ENCODE results near the gene FLNA. TPM values are rescaled to one million over a fixed set of nuclear protein-coding genes. Genes with fewer than 3 reads are reported as not detected.

FLNA gene
- total and polyA plus RNA-seq, 2 donors (not counting 3 experiments of a cell fraction or from before 2014, with no cell fraction given), result 658 to 1,474 TPM

DNA sequence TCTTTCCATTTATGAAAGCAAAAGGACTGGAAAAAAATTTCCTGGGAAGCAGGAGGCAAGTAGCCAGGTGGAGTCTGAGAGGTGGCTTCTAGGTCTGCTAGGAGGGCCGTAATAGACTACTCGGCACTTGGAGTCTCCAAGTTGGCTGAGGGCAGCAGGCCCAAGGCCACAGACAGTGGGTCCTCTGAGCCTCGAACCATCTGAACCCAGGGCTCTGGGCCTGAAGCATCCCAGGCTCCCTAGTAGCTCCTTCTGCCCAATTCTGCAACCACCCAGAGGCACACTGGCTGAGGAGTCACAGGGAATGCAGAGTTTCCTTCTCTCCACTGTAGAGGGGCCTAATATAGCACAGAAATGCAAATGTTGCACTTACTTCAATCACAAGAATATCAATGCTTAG is 59.0 kb downstream of the FLNA start:
- Histone ChIP-seq H3K36me3 (ENCODE audit: control insufficient read depth in 2 of 2, extremely low read depth in 1 of 2, insufficient read depth in 2 of 2, low read length in 2 of 2) (no peaks in the 10 kb centered on the region), H3K9me3 (replicated peaks; ENCODE audit: control insufficient read depth, insufficient read depth, low read length) (no peaks in the 10 kb centered on the region), H3K4me3 (replicated peaks in 1 of 3; ENCODE audit: insufficient read depth in 1 of 3, low read depth in 1 of 3, low read length in 3 of 3) (no peak overlapping the region), H3K9ac (replicated peaks; ENCODE audit: extremely low read depth, insufficient read depth, low read length) (no peak overlapping the region), H3K9me1 (replicated peaks; ENCODE audit: control insufficient read depth, extremely low read depth, insufficient read depth, low read length) (no peaks in the 10 kb centered on the region), H4K20me1 (replicated peaks; ENCODE audit: control insufficient read depth, extremely low read depth, insufficient read depth, low read length) (no peaks in the 10 kb centered on the region), H3K79me2 (ENCODE audit: control insufficient read depth, insufficient read depth, low read length) (no peaks in the 10 kb centered on the region), H3K27ac (ENCODE audit: insufficient read depth, low read depth, low read length) (no peak overlapping the region), H2AFZ (ENCODE audit: low read depth, low read length) (no peak overlapping the region), H3K4me1 (ENCODE audit: control insufficient read depth, extremely low read depth, insufficient read depth, low read length) (no peaks in the 10 kb centered on the region), H3K27me3 (ENCODE audit: control insufficient read depth in 2 of 2, insufficient read depth in 2 of 2, low read length in 2 of 2) (no peaks in the 10 kb centered on the region), H3K4me2 (ENCODE audit: insufficient read depth, low read length) (no peak overlapping the region)
- TF ChIP-seq JUN (IDR thresholded peaks at IDR 0.05; ENCODE audit: borderline replicate concordance, insufficient read depth, insufficient read length, low read depth) (no peak), POLR2A (IDR thresholded peaks at IDR 0.05; ENCODE audit: low read depth, low read length) (no peak), MYC (IDR thresholded peaks at IDR 0.05; ENCODE audit: low read depth, low read length) (no peak), EZH2 (IDR thresholded peaks at IDR 0.05; ENCODE audit: borderline replicate concordance, low read depth, low read length, severe bottlenecking) (no peak), FOS (IDR thresholded peaks at IDR 0.05; ENCODE audit: borderline replicate concordance, insufficient read depth, low read length) (no peak)
- ChIA-PET POLR2A (no interaction called here), CTCF (interaction anchor here (1.3 to 1.9 kb wide), 3 partner anchors 17 to 269 kb away, joined by 3 to 5 read pairs (median 3); no protein-coding TSS in a partner anchor)
- no TSS peak for BruUV-seq (replicated peaks)
- FAIRE-seq (no peak), DNase-seq (ENCODE audit: low read depth, low spot score) (no peak)
- dilution Hi-C loops (cut with MboI; ENCODE audit: extremely low pct_ligation_motif_present, low sequenced_read_pairs) (no loop called here), intact Hi-C loops (cut with micrococcal nuclease) (no loop called here)

DNA sequence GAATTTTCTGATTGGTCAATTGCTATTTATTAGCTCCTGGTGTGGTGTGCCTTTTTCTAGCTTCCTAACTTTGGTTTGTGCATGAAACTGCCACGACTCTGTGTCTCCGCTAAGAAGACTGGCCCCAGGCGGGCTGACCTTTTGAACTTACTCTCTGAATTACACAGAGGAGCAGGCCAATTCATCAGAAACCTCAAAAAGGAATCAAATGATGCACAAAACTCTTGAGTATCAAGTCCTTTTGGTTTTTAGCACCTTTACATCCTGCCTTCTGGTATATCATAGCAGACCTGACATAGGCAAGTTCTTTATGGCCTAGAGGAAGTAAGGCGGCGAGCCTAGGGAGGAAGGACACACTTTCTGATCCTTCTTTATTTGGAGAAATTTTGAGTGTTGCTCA is 61.3 kb downstream of the FLNA start:
- no peak for FAIRE-seq
- Histone ChIP-seq H3K9me3 (replicated peaks; ENCODE audit: control insufficient read depth, insufficient read depth, low read length) (no peaks in the 10 kb centered on the region), H3K9me1 (replicated peaks; ENCODE audit: control insufficient read depth, extremely low read depth, insufficient read depth, low read length) (no peaks in the 10 kb centered on the region)

More for the DNA sequence above, 61.3 kb downstream of the FLNA start:
- intact Hi-C loops (cut with micrococcal nuclease) (no loop called here), dilution Hi-C loops (cut with MboI; ENCODE audit: extremely low pct_ligation_motif_present, low sequenced_read_pairs) (no loop called here)
- no peaks in the 10 kb centered on the region for H3K4me1 ChIP-seq (ENCODE audit: control insufficient read depth, extremely low read depth, insufficient read depth, low read length)
- no peaks in the 10 kb centered on the region for H4K20me1 ChIP-seq (replicated peaks; ENCODE audit: control insufficient read depth, extremely low read depth, insufficient read depth, low read length)
- ChIA-PET CTCF (no interaction called here), POLR2A (no interaction called here)
- no peaks in the 10 kb centered on the region for H3K79me2 ChIP-seq (ENCODE audit: control insufficient read depth, insufficient read depth, low read length)
- no peak for DNase-seq (ENCODE audit: low read depth, low spot score)
- no peak overlapping the region for H3K4me2 ChIP-seq (ENCODE audit: insufficient read depth, low read length)
- H2AFZ ChIP-seq (ENCODE audit: low read depth, low read length), result no peak overlapping the region
- TF ChIP-seq POLR2AphosphoS5 (IDR thresholded peaks at IDR 0.05; ENCODE audit: insufficient read depth, low read depth, low read length) (no peak), POLR2A (IDR thresholded peaks at IDR 0.05; ENCODE audit: low read depth, low read length) (no peak), GATA2 (IDR thresholded peaks at IDR 0.05; ENCODE audit: insufficient read depth, insufficient read length, low read depth, low read length) (no peak)
- TF ChIP-seq, protein P1, sequence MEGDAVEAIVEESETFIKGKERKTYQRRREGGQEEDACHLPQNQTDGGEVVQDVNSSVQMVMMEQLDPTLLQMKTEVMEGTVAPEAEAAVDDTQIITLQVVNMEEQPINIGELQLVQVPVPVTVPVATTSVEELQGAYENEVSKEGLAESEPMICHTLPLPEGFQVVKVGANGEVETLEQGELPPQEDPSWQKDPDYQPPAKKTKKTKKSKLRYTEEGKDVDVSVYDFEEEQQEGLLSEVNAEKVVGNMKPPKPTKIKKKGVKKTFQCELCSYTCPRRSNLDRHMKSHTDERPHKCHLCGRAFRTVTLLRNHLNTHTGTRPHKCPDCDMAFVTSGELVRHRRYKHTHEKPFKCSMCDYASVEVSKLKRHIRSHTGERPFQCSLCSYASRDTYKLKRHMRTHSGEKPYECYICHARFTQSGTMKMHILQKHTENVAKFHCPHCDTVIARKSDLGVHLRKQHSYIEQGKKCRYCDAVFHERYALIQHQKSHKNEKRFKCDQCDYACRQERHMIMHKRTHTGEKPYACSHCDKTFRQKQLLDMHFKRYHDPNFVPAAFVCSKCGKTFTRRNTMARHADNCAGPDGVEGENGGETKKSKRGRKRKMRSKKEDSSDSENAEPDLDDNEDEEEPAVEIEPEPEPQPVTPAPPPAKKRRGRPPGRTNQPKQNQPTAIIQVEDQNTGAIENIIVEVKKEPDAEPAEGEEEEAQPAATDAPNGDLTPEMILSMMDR (IDR thresholded peaks at IDR 0.05; ENCODE audit: extremely low read depth in 1 of 2, insufficient read depth in 1 of 2, low read depth in 1 of 2, low read length in 2 of 2), result no peak
- no peak overlapping the region for H3K4me3 ChIP-seq (replicated peaks in 1 of 3; ENCODE audit: insufficient read depth in 1 of 3, low read depth in 1 of 3, low read length in 3 of 3)
- H3K27me3 ChIP-seq (ENCODE audit: control insufficient read depth in 2 of 2, insufficient read depth in 2 of 2, low read length in 2 of 2), result no peaks in the 10 kb centered on the region
- H3K36me3 ChIP-seq (ENCODE audit: control insufficient read depth in 2 of 2, extremely low read depth in 1 of 2, insufficient read depth in 2 of 2, low read length in 2 of 2), result no peaks in the 10 kb centered on the region
- no TSS peak for BruUV-seq (replicated peaks)
- H3K27ac ChIP-seq (ENCODE audit: insufficient read depth, low read depth, low read length), result no peak overlapping the region
- no peak overlapping the region for H3K9ac ChIP-seq (replicated peaks; ENCODE audit: extremely low read depth, insufficient read depth, low read length)
